Endometrial microvascular endothelial cells (primary cell): ENCODE data around the gene PKD1L1. TPM values are rescaled to one million over a fixed set of nuclear protein-coding genes. Genes with fewer than 3 reads are reported as not detected.
"Not testable (repeated sequence)": the region's sequence is repeated elsewhere in the genome, so short reads cannot be mapped to it uniquely, and the experiment has no call there.

Source experiments
- in situ Hi-C: cut with HindIII; loops from 2 replicates; pipeline ENCODE4 v1.10.0; 2017; ENCODE audit warnings: low sequenced_read_pairs, low pct_unique_long_range_greater_than_20kb; ENCODE audit errors: inconsistent ontology term
- total RNA-seq: library from RNA; depleted of rRNA; stranded (reverse); fragments of >200 nt; gene quantifications from one replicate; pipeline ENCODE4 v1.2.3, GENCODE V29; 2015; ENCODE audit errors: inconsistent ontology term

Gene PKD1L1
- total RNA-seq, 1 donor from 2014 or later, result 0.28 TPM

DNA sequence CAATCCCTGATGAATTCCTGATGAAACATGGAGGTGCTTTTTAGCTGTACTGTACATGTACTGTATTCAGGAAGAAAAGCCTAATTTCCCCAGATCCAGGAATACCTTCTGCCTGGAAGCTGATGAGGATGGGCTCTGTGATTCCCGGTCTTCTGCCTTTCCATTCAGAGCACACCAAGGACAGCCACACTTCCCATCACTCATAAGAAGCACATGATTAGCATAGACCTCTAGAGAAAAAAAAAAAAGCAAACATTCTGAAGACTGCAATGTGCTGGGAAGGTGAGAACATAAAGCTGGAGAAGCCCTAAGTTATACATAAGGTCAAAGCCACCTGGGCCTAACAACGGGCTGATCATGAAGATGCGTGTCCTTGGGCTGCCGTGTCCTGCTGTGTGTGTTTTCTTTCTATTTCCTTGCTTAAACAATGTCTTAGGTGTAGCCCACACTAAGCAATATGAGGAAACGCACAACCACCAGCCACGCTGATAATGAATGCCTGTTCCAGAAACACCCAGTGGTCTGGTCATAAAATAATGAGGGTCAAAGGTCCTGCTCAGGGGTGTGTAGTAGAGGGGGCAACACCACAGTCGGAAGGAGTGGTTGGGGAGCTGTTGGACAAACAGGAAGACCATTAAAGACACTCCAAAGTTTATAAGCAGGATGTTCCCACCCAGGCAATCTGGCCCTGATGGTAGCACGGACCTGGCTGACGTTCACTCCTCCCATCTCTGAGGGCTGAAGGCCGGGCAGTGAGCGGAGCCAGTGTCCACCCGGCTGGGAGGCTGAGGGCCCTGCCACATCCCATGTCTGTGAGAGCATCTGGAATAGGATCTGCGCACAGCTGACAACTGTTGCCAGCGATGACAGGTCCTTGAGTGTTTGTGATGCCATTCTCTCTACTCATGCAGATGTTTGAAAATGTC lies 7.9 kb downstream of the PKD1L1 start:
- in situ Hi-C loops, result no loop called here

DNA sequence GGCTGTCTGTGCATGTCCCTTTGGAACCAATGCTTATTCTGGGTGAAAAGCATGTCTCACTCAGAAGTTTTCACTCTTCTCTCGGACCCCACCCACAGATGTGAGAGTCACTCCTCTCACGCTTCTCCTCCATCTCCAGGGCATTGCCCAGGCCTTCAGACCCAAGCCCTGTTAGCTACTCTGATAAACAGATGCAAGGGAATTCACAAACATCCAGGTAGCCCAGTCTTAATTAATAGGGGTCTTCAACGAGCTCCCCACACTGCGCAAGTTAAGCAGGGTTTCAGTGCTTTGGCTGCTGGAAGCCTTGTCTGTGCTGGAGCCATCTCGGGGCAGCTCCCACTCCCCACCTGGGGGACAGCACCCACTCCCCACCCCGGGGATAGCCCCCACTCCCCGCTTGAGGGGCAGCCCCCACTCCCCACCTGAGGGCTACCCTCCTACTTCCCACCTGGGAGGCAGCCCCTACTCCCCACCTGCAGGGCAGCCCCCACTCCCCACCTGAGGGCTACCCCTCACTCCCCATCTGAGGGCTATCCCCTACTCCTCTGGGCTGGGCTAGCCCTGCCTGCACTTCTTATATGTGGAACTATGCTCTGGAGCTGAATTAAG lies 8.7 kb downstream of the PKD1L1 start:
- in situ Hi-C loops, result no loop called here

DNA sequence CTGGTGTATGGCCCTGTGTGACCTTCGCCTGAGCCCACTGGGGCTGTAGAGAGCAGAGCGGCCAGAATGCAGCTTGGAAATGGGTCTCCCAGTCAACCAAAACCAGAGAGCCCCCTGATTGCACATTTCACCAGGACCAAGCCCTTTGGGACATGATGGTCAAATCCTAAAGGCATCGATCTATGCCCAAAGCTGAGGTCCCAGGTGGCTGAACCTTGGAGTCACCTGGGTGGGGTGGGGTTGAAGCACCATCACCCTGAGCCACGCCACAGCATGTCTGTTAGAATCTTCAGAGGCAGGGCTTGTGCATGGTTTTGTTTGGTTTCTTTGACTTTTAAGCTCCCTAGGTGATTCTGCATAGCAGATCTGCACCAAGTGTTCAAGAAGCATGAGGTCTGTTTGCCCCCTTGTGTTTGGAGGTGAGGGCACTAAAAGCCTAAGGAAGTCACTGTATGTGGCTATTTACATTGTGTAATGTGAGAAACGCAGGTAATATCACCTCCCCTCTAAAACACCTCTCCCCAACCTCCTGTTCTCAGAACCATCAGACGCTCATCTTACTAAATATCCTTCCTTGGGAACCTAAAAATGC lies 9.6 kb downstream of the PKD1L1 start:
- in situ Hi-C loops, result no loop called here

DNA sequence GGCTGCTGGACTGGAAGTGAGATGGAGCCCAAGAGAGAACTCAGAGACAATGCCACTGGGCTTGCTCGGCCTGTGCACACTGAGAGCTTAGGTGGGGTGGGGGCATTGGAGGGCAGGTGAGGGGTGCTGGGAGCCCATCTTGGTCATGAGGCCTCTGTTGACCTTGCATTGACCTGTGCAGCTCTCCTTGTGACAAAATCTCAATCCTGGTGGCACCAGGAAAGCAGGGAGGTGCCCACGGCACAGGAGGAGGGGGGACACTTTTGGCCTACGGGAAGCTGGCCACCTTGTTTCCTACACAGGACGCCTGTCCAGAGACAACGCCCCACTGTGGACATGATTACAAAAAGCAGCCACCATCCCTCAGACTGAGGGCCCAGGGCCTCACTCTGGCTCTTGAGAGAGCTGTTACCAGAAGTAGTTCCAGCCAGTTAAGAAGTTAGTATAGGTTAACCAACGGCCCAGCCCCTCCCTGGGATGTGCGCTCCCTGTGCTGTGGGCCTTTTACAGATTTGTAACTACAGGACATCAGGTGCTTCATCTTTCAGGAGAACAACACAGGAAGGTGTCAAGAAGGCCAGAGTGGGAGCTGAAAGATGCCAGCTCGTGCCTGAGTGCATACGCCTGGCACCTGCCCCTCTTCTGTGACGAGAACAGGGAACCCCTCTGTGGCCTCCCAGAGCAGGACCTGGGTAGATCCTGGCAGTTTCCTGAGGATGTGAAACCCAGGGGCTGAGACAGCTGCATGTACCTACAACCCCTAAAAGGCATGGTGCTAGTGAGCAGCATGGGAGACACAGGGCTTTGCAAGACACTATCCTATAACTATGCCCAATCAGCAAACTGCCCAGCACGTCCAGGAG lies 10.3 kb downstream of the PKD1L1 start:
- in situ Hi-C loops, result no loop called here

DNA sequence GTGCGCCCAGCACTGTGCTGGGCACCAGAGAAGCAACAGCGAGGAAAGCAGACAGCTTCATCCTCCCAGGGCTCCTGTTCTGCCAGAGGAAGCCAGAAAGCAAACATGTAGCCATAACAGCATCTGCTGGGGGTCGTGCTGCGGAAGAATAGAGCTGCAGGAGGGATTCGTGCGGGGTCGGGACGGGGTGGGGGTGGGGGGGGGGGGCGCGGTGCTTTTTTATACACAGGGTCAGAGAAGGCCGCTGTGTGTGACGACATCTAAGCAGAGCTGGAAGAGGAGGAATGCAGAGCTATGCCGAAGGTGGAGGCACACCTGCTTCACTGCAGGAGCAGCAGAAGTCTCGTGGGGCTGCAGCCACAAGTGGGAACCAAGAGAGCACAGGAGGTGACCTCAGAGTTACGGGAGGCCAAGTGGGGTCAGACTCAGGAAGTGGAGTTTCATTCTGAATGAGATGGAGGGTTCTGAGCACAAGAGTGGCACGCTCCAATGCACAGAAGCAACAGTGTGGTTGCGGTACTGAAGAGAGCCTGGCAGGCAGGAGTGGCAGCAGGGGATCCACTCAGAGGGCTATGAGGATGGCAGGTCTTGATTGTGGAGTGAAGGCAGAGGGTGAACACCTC lies 11.1 kb downstream of the PKD1L1 start:
- in situ Hi-C loops, result no loop called here

DNA sequence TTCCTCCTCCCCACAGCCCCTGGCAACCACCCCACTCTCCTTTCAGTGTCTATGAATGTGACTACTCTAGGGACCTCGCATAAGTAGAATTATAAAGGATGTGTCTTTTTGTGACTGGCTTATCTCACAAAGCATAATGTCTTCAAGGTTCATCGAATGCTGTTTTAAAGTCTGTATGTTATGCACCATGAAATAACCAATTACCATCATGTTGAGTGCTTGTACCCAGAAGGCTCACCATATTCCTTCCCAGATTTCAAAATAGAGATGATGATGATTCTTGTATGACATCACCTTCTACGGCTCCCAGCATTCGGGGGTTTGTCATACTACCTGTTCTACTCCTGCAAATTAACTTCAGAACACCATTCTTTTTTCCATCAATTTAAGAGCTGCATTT lies 11.9 kb downstream of the PKD1L1 start:
- in situ Hi-C loops, result no loop called here

DNA sequence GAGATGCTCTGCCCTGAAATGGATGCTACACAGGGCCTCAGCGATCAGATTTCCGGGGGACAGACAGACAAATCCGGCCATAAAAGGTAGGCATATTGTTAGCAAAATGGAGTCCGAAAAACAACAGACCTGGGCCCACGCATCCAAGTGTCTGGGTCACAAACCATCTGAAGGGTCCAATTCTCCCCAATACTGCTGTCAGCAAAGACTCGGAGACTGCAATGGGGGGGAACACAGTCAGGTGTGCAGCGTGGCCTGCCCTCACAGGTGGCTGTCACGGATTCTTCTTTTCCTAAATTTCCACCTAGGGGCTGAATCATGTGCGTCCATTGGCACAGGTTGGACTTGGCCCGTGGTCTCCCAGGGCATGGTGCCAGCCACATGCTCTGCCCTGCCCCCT lies 12.9 kb downstream of the PKD1L1 start:
- in situ Hi-C loops, result no loop called here

DNA sequence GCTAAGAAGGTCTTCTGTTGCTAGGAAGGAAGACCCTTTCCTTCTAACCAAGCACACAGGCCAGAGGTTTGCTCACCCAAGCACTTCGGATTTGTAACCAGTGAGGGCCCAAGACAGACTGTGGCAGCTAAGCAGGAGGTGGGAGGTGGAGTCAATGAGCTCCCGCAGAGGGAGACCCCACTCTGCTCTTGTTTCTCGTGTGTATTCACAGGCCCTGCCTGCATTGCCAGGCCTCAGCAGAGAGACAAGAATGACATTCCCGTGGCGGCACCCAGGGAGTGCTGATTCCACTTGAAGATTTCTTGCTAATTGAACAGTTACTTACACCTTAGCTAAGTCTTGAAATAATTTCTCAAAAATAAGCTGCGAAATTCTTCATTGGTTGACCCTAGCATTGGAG lies 13.4 kb downstream of the PKD1L1 start:
- in situ Hi-C loops, result no loop called here

DNA sequence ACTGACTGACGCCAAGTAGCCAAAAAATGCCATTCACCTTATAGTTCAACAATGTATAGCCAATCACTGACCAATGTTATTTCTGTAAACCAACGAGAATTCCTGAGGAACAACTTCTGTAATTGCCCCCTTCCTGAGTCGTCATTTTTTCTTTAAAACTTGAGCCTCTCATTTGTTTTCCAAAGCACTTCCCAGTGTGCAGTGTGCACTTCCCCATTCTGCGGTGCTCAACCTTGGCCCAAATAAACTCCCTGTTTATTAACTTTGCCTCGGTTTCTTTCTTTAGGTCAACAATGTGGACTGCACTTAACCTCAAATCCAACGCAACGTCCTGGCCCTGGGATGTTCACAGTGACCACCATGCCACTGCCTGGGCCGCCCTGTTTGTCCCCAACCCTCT lies 15.1 kb downstream of the PKD1L1 start:
- in situ Hi-C loops, result no loop called here

DNA sequence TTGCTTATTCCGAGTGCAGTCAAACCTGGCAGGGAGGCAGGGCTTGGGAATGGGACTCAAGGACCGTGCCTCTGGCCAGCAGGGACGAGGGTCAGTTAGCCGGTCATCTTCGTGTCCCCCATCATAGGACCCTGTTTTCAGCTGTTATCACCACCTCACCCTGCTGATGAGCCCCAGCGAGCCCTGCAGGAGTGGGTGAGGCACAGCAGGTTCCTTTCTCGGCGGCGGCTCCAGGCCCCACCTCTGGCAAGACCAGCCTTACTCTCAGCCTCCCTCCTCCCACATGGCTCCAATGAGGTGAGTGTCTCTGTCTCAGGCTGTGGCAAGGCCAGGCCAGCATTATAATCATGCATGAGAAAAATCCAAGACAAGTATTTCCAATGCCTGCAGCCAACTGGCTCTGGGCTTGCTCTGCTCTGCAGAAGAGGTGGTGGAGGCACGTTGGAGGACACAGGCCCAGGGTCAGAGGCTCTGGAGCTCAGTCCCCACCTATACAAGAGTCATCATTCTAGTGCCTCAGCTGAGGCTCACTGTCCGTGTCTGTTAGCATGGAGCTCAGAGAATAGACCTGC lies 15.7 kb downstream of the PKD1L1 start:
- in situ Hi-C loops, result no loop called here

DNA sequence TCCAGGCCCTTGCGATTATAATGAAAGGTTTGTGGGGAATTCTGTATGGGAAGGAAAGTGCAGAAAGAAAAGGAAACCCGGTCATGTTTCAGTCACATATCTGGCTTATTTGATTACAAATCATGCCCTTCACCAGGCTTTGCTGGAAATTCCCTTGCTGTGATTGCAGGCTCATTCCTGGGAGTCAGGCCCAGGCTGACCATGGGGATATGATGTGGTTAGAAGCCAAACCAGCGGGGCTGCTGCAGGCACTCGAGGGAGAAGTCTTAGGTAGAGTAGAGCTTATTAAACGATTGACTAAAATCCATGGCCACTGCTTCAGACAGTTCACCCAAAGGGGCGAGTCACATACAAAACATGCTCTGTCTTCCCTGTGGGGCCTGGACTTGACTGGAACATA lies 16.2 kb downstream of the PKD1L1 start:
- in situ Hi-C loops, result no loop called here

DNA sequence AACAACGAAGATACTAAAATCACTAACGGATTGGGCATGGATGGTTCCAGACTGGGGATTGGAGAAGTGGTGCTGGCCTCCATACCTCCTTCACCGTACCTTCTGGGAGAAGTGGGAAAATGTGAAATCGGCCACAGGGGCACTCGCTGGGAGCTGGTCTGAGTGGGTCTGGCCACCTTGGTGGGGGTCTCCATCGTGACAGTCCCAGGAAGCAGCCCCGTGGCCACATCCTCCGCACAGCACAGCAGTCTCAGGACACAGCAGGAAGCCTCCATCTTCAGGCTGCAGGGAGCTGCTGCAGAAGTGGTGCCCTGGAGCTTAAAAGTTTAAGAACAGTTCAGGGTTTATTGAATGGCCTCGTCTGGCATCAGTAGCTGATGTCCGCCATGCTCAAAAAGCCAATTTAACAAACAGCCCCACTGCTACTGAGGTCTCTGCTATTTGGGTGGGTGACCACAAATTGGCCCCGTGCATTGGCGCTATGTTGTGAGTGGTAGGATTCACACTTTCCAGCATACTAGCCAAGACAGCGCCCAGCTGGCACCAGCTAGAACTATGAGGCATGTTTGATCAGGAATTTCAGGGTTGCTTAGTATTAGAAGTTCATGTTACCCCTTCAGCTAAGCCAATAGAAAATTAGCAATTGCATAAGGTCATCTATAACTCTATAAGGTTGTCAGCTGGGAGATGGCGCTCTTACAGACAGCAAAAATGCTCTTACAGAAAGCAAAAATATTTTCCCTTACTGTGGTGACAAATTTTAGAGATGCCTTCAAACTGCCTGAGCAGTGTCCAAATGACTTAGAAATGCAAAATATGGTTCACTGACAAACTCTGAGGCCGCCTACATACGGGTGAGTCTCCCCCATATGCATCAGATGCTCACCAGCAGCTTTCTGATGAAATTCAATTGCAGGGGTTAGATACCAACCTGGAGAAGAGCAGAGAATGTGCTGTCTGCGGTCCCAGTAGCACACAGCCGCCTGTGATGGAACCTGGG lies 17.0 kb downstream of the PKD1L1 start:
- in situ Hi-C loops, result no loop called here

DNA sequence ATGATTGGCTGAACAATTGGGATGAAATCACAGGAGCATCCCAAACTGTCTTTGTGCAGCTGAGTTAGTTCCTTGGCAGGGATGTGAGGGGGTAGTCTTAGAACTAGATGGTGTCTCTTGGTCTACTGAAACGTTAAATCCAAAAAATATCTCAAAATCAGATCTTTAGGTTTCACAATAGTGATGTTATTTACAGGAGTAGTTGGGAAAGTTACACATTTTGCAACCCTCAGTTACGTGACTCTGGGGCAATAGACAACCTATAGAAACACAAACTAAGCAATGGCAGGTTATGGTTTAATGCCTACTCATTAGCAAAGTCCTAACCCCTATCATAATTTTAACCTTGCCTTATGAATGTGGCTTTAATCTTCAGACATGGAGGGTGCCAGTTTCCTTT lies 24.0 kb downstream of the PKD1L1 start:
- in situ Hi-C loops, result no loop called here

DNA sequence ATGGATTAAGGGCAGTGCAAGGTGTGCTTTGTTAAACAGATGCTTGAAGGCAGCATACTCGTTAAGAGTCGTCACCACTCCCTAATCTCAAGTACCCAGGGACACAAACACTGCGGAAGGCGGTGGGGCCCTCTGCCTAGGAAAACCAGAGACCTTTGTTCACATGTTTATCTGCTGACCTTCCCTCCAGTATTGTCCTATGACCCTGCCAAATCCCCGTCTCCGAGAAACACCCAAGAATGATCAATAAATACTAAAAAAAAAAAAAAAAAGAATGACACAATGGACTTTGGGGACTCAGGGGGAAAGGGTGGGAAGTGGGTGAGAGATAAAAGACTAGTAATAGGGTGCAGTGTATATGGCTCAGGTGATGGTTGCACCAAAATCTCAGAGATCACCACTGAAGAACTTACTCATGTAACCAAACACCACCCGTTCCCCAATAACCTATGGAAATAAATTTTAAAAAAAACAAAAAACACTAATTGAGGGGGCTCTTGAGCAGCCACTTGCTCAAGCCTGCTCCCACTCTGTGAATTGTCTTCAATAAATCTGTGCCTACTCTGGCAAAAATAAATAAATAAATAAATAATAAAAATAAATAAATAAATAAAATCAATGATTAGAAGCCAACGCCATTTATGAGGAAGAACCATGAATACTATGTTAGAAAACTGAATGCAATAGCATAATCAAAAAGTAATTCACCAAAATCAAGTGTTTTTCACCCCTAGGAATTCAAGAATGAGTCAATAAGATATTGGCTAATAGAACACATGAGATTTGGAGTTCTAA lies 25.0 kb downstream of the PKD1L1 start:
- in situ Hi-C loops, result not testable (repeated sequence)

DNA sequence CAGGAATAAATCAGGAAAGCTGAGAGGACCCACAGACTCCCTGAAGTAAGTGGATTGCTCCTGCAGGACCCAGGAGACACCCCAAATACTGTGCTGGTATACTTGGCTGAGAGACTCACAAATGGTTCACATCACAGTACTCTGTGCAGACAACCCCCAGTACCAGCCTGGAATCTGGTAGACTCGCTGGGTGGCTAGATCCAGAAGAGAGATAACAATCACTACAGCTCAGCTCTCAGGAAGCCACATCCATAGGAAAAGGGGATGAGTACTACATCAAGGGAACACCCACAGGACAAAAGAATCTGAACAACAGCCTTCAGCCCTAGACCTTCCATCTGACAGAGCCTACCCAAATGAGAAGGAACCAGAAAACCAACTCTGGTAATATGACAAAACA lies 31.8 kb downstream of the PKD1L1 start:
- in situ Hi-C loops, result not testable (repeated sequence)

DNA sequence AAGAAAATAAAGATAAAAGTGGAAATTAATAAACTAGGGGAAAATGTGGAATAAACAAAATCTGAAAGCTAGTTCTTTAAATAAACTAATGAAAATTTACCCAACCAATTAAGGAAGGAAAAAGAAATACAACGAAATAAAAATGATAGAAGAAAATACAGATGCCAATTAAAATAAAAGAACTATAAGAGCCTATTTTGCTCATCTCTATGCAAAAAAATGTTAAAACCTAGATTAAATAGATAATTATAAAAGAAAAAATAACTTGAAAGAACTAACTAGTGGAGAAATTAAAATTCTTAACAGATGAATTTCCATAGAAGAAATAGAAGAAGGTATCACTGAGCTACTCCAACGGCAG lies 32.7 kb downstream of the PKD1L1 start:
- in situ Hi-C loops, result no loop called here
